Dendritic cell treated with granulocyte-macrophage colony-stimulating factor and Interleukin-4, amounts not matched to agents 40 ng/mL and 50 ng/mL, for 4 days (primary cell): ENCODE measurements around the gene GRIK4.

Experiments used
- H3K27ac Mint-ChIP-seq: one replicate; pipeline ENCODE4 v1.8.0; 2022; ENCODE audit warnings: mild to moderate bottlenecking, mixed read lengths
- H3K27me3 Mint-ChIP-seq: one replicate; pipeline ENCODE4 v1.8.0; 2022; ENCODE audit warnings: mild to moderate bottlenecking, mixed read lengths
- H3K36me3 Mint-ChIP-seq: one replicate; pipeline ENCODE4 v1.8.0; 2022; ENCODE audit warnings: low read depth, mixed read lengths
- H3K4me1 Mint-ChIP-seq: one replicate; pipeline ENCODE4 v1.8.0; 2022; ENCODE audit warnings: low read depth, mixed read lengths
- H3K4me3 Mint-ChIP-seq: one replicate; pipeline ENCODE4 v1.8.0; 2022; ENCODE audit warnings: mild to moderate bottlenecking, moderate library complexity, mixed read lengths
- H3K9me3 Mint-ChIP-seq: one replicate; pipeline ENCODE4 v1.8.0; 2022; ENCODE audit warnings: mixed read lengths
- intact Hi-C: fragments of 100-400 bp; cut with micrococcal nuclease; formaldehyde crosslinking; loops from one replicate; pipeline ENCODE4 v1.15.0; 2022

GRIK4 gene

GRCh38 chr11:120511116-120511819 lies at the start of gene GRIK4:
TSS of gene GRIK4 (plus strand) at chr11:120511748. CDS start at chr11:120660319, 148,571 bp downstream.
- H3K27me3 Mint-ChIP-seq: peaks cover 78% of the 10 kb centered on the region
- intact Hi-C loops: loop anchor here (10.0 kb wide), 1 partner anchor 444 kb away; no protein-coding TSS in a partner anchor
- H3K9me3 Mint-ChIP-seq: no peaks in the 10 kb centered on the region
- no peaks in the 10 kb centered on the region for H3K36me3 Mint-ChIP-seq
- no peak within 1 kb of the TSS for H3K27ac Mint-ChIP-seq
- H3K4me3 Mint-ChIP-seq: no peak within 1 kb of the TSS
- H3K4me1 Mint-ChIP-seq: no peaks in the 10 kb centered on the region

- Mint-ChIP-seq H3K4me3 (no peak overlapping the region), H3K4me1 (no peaks in the 10 kb centered on the region), H3K9me3 (no peaks in the 10 kb centered on the region), H3K27me3 (no peaks in the 10 kb centered on the region), H3K27ac (no peak overlapping the region), H3K36me3 (peaks cover 26% of the 10 kb centered on the region)
- intact Hi-C loops: no loop called here
Observed at GRCh38 chr11:120462825-120463224, 48.7 kb upstream of the GRIK4 start.

GRCh38 chr11:120465921-120466534 lies 45.5 kb upstream of the GRIK4 start:
- H3K4me3 Mint-ChIP-seq: no peak overlapping the region
- H3K9me3 Mint-ChIP-seq: no peaks in the 10 kb centered on the region
- H3K27me3 Mint-ChIP-seq: peaks cover 3% of the 10 kb centered on the region
- H3K36me3 Mint-ChIP-seq: peaks cover 24% of the 10 kb centered on the region
- H3K4me1 Mint-ChIP-seq: no peaks in the 10 kb centered on the region
- intact Hi-C loops: no loop called here
- H3K27ac Mint-ChIP-seq: no peak overlapping the region

GRCh38 chr11:120467627-120468026 lies 43.9 kb upstream of the GRIK4 start:
- no peaks in the 10 kb centered on the region for H3K4me1 Mint-ChIP-seq

GRCh38 chr11:120471131-120471530 lies 40.4 kb upstream of the GRIK4 start:
- no peak overlapping the region for H3K27ac Mint-ChIP-seq
- intact Hi-C loops: no loop called here
- H3K36me3 Mint-ChIP-seq: peaks cover 6% of the 10 kb centered on the region
- no peak overlapping the region for H3K4me3 Mint-ChIP-seq
- no peaks in the 10 kb centered on the region for H3K4me1 Mint-ChIP-seq
- H3K27me3 Mint-ChIP-seq: peaks cover 6% of the 10 kb centered on the region
- no peaks in the 10 kb centered on the region for H3K9me3 Mint-ChIP-seq

More at GRCh38 chr11:120467627-120468026, 43.9 kb upstream of the GRIK4 start:
- H3K36me3 Mint-ChIP-seq: peaks cover 13% of the 10 kb centered on the region
- H3K27ac Mint-ChIP-seq: no peak overlapping the region
- no peak overlapping the region for H3K4me3 Mint-ChIP-seq
- peaks cover 6% of the 10 kb centered on the region for H3K27me3 Mint-ChIP-seq
- intact Hi-C loops: no loop called here
- H3K9me3 Mint-ChIP-seq: no peaks in the 10 kb centered on the region

- intact Hi-C loops: no loop called here
- Mint-ChIP-seq H3K36me3 (peaks cover 9% of the 10 kb centered on the region), H3K27me3 (peaks cover 7% of the 10 kb centered on the region), H3K27ac (no peak overlapping the region), H3K4me1 (no peaks in the 10 kb centered on the region), H3K4me3 (no peak overlapping the region), H3K9me3 (no peaks in the 10 kb centered on the region)
Observed at GRCh38 chr11:120471994-120472393, 39.6 kb upstream of the GRIK4 start.

- Mint-ChIP-seq H3K27me3 (peaks cover 7% of the 10 kb centered on the region), H3K4me1 (no peaks in the 10 kb centered on the region), H3K9me3 (no peaks in the 10 kb centered on the region), H3K27ac (no peak overlapping the region), H3K36me3 (peaks cover 14% of the 10 kb centered on the region), H3K4me3 (no peak overlapping the region)
- intact Hi-C loops: no loop called here
Observed at GRCh38 chr11:120473503-120473902, 38.0 kb upstream of the GRIK4 start.

- Mint-ChIP-seq H3K27me3 (peaks cover 11% of the 10 kb centered on the region), H3K4me1 (no peaks in the 10 kb centered on the region), H3K9me3 (no peaks in the 10 kb centered on the region), H3K36me3 (peaks cover 3% of the 10 kb centered on the region), H3K27ac (no peak overlapping the region), H3K4me3 (no peak overlapping the region)
- intact Hi-C loops: no loop called here
Observed at GRCh38 chr11:120482149-120482548, 29.4 kb upstream of the GRIK4 start.

GRCh38 chr11:120484722-120485121 lies 26.8 kb upstream of the GRIK4 start:
- Mint-ChIP-seq H3K27me3 (peaks cover 20% of the 10 kb centered on the region), H3K36me3 (no peaks in the 10 kb centered on the region), H3K9me3 (no peaks in the 10 kb centered on the region), H3K27ac (no peak overlapping the region), H3K4me3 (no peak overlapping the region), H3K4me1 (no peaks in the 10 kb centered on the region)
- intact Hi-C loops: no loop called here

- H3K27ac Mint-ChIP-seq: no peak overlapping the region
- intact Hi-C loops: no loop called here
Observed at GRCh38 chr11:120486138-120486537, 25.4 kb upstream of the GRIK4 start.

GRCh38 chr11:120489799-120490198 lies 21.7 kb upstream of the GRIK4 start:
- Mint-ChIP-seq H3K27ac (no peak overlapping the region), H3K36me3 (no peaks in the 10 kb centered on the region), H3K27me3 (peaks cover 21% of the 10 kb centered on the region), H3K4me1 (no peaks in the 10 kb centered on the region), H3K4me3 (no peak overlapping the region), H3K9me3 (no peaks in the 10 kb centered on the region)
- intact Hi-C loops: no loop called here

More at GRCh38 chr11:120486138-120486537, 25.4 kb upstream of the GRIK4 start:
- Mint-ChIP-seq H3K27me3 (peaks cover 15% of the 10 kb centered on the region), H3K4me1 (no peaks in the 10 kb centered on the region), H3K36me3 (no peaks in the 10 kb centered on the region), H3K9me3 (no peaks in the 10 kb centered on the region), H3K4me3 (no peak overlapping the region)

- Mint-ChIP-seq H3K4me3 (no peak overlapping the region), H3K27ac (no peak overlapping the region), H3K36me3 (no peaks in the 10 kb centered on the region), H3K9me3 (no peaks in the 10 kb centered on the region), H3K4me1 (no peaks in the 10 kb centered on the region), H3K27me3 (peaks cover 25% of the 10 kb centered on the region)
- intact Hi-C loops: no loop called here
Observed at GRCh38 chr11:120492486-120492885, 19.1 kb upstream of the GRIK4 start.

GRCh38 chr11:120494595-120494994 lies 17.0 kb upstream of the GRIK4 start:
- intact Hi-C loops: no loop called here
- Mint-ChIP-seq H3K4me1 (no peaks in the 10 kb centered on the region), H3K36me3 (no peaks in the 10 kb centered on the region), H3K9me3 (no peaks in the 10 kb centered on the region), H3K27me3 (peaks cover 22% of the 10 kb centered on the region), H3K4me3 (no peak overlapping the region), H3K27ac (no peak overlapping the region)

- H3K9me3 Mint-ChIP-seq: no peaks in the 10 kb centered on the region
- intact Hi-C loops: no loop called here
- H3K4me3 Mint-ChIP-seq: no peak overlapping the region
- H3K36me3 Mint-ChIP-seq: no peaks in the 10 kb centered on the region
- no peaks in the 10 kb centered on the region for H3K4me1 Mint-ChIP-seq
- H3K27me3 Mint-ChIP-seq: peaks cover 38% of the 10 kb centered on the region
- H3K27ac Mint-ChIP-seq: no peak overlapping the region
Observed at GRCh38 chr11:120499088-120499487, 12.5 kb upstream of the GRIK4 start.
